Chondrocyte (in vitro differentiated cells): Measurements from ENCODE around the gene FAM210B. TPM values are rescaled to one million over a fixed set of nuclear protein-coding genes. Genes with fewer than 3 reads are reported as not detected.
A peak's percentile ranks its signal among the peaks of the same experiment; 100 is the strongest.

ENCODE experiments used
- DNase-seq: peaks from one replicate; pipeline ENCODE4 v3.0.0; 2021; ENCODE audit warnings: mixed read lengths, low spot score
- H3K27ac Mint-ChIP-seq: one replicate; pipeline ENCODE4 v1.8.0; 2021; ENCODE audit warnings: mild to moderate bottlenecking, moderate library complexity, mixed read lengths; ENCODE audit not compliant: unreplicated experiment
- H3K27me3 Mint-ChIP-seq: 2 replicates; pipeline ENCODE4 v1.8.0; 2021; ENCODE audit warnings: low read depth, mixed read lengths
- H3K36me3 Mint-ChIP-seq: 2 replicates; pipeline ENCODE4 v1.8.0; 2021; ENCODE audit warnings: low read depth, mixed read lengths
- H3K4me1 Mint-ChIP-seq: 2 replicates; pipeline ENCODE4 v1.8.0; 2021; ENCODE audit warnings: low read depth, mild to moderate bottlenecking, mixed read lengths
- H3K4me3 Mint-ChIP-seq: one replicate; pipeline ENCODE4 v1.8.0; 2021; ENCODE audit warnings: mild to moderate bottlenecking, moderate library complexity, mixed read lengths; ENCODE audit not compliant: unreplicated experiment
- H3K9me3 Mint-ChIP-seq: 2 replicates; pipeline ENCODE4 v1.8.0; 2021; ENCODE audit warnings: low read depth, mixed read lengths
- long read RNA-seq: library from polyadenylated mRNA; stranded (forward); transcript quantifications from one replicate; pipeline ENCODE4 v2.0.0, GENCODE V29; 2021
- total RNA-seq: library from RNA; stranded (reverse); gene quantifications from 3 replicates; pipeline ENCODE4 v1.2.1, GENCODE V29; 2021
- TF ChIP-seq, protein P1 (sequence below): fragments of 200-600 bp; sonication (generic); IDR thresholded peaks from 2 replicates; pipeline ENCODE4 v1.5.0; 2021; ENCODE audit warnings: antibody characterized with exemption, mild to moderate bottlenecking, moderate library complexity

The FAM210B gene, protein sequence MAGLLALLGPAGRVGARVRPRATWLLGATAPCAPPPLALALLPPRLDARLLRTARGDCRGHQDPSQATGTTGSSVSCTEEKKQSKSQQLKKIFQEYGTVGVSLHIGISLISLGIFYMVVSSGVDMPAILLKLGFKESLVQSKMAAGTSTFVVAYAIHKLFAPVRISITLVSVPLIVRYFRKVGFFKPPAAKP
- total RNA-seq, result 32.2 to 44.0 TPM (median 32.6 TPM) in 3 replicates
- long read RNA-seq, transcript FAM210B-201 (3 exons, 3,046 nt), result major isoform, 49 of 50 reads
- long read RNA-seq, partial matches to known transcripts, result 0 of 50 reads
- long read RNA-seq, other reads (novel, unspliced or antisense), result 1 of 50 reads

- H3K27ac Mint-ChIP-seq, result peak within 1 kb of the TSS; percentile 84
- peaks cover 20% of the 10 kb centered on the region for H3K4me1 Mint-ChIP-seq
- H3K36me3 Mint-ChIP-seq, result no peaks in the 10 kb centered on the region
- H3K27me3 Mint-ChIP-seq, result peaks cover 4% of the 10 kb centered on the region
- no peak for DNase-seq
- TF ChIP-seq, protein P1, sequence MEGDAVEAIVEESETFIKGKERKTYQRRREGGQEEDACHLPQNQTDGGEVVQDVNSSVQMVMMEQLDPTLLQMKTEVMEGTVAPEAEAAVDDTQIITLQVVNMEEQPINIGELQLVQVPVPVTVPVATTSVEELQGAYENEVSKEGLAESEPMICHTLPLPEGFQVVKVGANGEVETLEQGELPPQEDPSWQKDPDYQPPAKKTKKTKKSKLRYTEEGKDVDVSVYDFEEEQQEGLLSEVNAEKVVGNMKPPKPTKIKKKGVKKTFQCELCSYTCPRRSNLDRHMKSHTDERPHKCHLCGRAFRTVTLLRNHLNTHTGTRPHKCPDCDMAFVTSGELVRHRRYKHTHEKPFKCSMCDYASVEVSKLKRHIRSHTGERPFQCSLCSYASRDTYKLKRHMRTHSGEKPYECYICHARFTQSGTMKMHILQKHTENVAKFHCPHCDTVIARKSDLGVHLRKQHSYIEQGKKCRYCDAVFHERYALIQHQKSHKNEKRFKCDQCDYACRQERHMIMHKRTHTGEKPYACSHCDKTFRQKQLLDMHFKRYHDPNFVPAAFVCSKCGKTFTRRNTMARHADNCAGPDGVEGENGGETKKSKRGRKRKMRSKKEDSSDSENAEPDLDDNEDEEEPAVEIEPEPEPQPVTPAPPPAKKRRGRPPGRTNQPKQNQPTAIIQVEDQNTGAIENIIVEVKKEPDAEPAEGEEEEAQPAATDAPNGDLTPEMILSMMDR, result no peak
- no peaks in the 10 kb centered on the region for H3K9me3 Mint-ChIP-seq
- peak within 1 kb of the TSS; percentile 90 for H3K4me3 Mint-ChIP-seq
These were observed at the start of gene FAM210B for GRCh38 chr20:56358600-56359211. TSS of gene FAM210B (plus strand) at chr20:56358974. CDS start at chr20:56359006, 32 bp downstream.

DNA sequence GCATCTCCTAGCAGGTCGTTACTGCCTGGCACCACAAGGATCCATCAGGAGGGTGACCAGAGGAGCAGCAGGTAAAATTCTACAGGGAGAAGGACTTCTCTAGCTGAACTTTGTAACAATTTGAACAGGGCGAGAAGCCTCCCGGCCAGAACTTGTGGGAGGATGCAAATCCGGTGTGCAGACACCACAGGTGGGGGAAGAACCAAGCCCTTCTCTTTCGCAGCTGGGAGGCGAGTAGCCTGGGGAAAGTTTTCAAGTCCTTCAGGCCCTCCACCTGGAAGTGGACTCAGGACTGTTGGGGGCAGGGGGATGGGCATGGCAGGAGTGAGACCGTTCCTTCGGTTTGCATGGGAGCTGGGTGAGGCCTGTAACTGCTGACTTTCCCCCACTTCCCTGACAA lies 42.7 kb upstream of the FAM210B start:
- no peak for DNase-seq
- no peaks in the 10 kb centered on the region for H3K36me3 Mint-ChIP-seq
- H3K9me3 Mint-ChIP-seq, result peaks cover 3% of the 10 kb centered on the region
- TF ChIP-seq, protein P1, result no peak
- H3K27me3 Mint-ChIP-seq, result peaks cover 36% of the 10 kb centered on the region
- no peaks in the 10 kb centered on the region for H3K4me1 Mint-ChIP-seq
- H3K27ac Mint-ChIP-seq, result no peak overlapping the region
- no peak overlapping the region for H3K4me3 Mint-ChIP-seq

DNA sequence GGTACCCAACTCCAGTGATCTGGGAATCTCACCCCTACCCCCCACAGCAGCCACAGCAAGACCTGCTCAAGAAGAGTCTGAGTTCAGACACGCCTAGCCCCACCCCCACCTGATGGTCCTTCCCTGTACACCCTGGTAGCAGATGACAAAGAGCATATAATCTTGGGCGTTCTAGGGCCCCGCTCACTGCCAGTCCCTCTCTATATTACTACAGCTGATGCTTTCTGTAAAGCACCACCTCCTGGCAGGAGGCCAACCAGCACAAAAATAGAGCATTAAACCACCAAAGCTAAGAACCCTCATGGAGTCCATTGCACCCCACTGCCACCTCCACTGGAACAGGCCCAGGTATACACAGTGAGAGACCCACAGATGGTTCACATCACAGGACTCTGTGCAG lies 42.3 kb upstream of the FAM210B start:
- TF ChIP-seq, protein P1, result no peak
- H3K4me3 Mint-ChIP-seq, result no peak overlapping the region
- H3K27me3 Mint-ChIP-seq, result peaks cover 34% of the 10 kb centered on the region
- H3K27ac Mint-ChIP-seq, result no peak overlapping the region
- peaks cover 3% of the 10 kb centered on the region for H3K9me3 Mint-ChIP-seq
- DNase-seq, result no peak
- no peaks in the 10 kb centered on the region for H3K4me1 Mint-ChIP-seq
- no peaks in the 10 kb centered on the region for H3K36me3 Mint-ChIP-seq

DNA sequence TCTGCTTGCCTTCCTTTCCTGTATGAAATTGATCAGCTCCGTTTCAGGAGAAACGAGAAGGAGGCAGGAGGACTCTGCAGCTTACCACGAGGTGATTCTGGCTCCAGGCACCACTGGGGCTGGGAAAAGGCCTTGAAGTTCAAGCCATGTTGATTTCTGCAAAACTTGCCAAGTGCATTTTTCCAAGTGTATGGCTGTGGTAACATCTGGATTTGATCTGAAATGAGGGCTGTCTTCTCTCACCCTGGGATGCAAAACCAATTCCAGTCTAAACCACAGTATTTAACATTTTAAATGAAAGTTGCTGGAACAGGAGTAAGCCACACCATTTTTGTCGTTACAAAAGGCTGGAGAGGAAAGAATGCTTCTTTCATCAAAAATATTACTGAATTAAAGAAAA lies 36.1 kb upstream of the FAM210B start:
- H3K4me1 Mint-ChIP-seq, result no peaks in the 10 kb centered on the region
- peaks cover 35% of the 10 kb centered on the region for H3K27me3 Mint-ChIP-seq
- H3K9me3 Mint-ChIP-seq, result no peaks in the 10 kb centered on the region
- no peak for DNase-seq
- TF ChIP-seq, protein P1, result no peak
- H3K36me3 Mint-ChIP-seq, result no peaks in the 10 kb centered on the region
- no peak overlapping the region for H3K4me3 Mint-ChIP-seq
- H3K27ac Mint-ChIP-seq, result no peak overlapping the region

DNA sequence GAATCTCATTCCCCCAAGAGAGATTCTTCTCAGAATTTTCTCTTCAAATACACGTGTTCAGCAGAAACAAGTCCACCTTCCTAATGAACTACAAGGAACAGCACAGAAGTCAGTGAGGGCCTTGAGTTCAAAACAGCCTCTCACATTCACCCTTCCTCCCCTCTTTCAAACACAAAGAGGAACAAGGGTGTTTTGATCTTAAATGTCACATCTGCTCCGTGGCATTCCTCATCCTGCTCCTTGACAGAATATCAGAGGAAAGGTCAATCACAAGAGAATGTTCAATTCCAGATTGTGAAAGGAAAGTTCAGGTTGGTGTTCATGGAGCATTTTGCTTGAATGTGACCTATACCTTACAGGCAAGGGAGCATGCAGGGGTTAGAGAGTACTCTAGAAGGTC lies 35.6 kb upstream of the FAM210B start:
- Mint-ChIP-seq H3K27me3 (peaks cover 33% of the 10 kb centered on the region), H3K4me3 (no peak overlapping the region), H3K4me1 (no peaks in the 10 kb centered on the region), H3K9me3 (no peaks in the 10 kb centered on the region), H3K27ac (no peak overlapping the region), H3K36me3 (no peaks in the 10 kb centered on the region)
- TF ChIP-seq, protein P1, result no peak
- DNase-seq, result no peak
